T-helper 9 cell (primary cell): ENCODE measurements around the gene MZT2B.
A peak's percentile ranks its signal among the peaks of the same experiment; 100 is the strongest.
"Not testable (repeated sequence)": the region's sequence is repeated elsewhere in the genome, so short reads cannot be mapped to it uniquely, and the experiment has no call there.

Experiments used
- DNase-seq: peaks from one replicate; pipeline ENCODE4 v3.0.0-alpha.2; 2020

MZT2B gene

GRCh38 chr2:130180404-130181324, 1.4 kb upstream of the MZT2B start:
- DNase-seq, result not testable (repeated sequence)

GRCh38 chr2:130181325-130181879, 660 bp upstream of the MZT2B start, which contains the start of gene SMPD4:
Gene SMPD4 (minus strand): TSS chr2:130181602. CDS start chr2:130176592, 5,010 bp downstream.
- DNase-seq, result peak; percentile 98

DNA sequence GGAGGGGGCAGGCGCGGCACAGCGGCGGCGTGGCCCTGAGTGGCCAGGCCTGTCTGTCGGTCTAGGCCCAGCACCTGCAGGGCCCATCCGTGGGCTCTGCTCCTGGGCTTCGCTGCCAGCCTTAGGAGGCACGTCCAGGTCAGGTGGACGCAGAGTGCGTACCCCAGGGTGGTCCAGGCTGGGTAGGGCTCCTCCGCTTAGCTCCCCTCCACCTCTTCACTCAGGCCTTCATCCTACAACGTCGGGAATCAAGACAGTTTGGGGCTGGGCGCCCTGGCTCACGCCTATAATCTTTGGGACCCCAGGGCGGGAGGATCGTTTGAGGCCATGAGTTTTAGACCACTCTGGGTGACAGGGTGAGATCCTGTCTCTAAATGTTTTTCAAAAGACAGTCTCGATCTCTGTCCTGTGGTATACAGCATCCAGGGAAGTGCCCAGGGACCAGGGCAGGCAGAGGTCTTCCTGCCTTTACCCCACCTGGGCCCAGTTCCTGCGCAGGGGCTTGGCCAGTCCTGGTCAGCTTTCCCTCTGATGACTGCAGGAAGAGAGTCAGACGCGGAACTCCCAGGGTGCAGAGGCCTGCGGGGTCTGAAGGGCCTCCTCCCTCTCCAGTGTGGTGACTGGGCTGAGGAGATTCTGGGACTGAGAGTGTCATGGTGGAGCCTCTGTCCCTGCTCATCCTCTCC, 907 bp downstream of the MZT2B start:
- DNase-seq, result not testable (repeated sequence)

- no peak for DNase-seq
Measured at GRCh38 chr2:130183512-130184373, 1.7 kb downstream of the MZT2B start.

- DNase-seq, result no peak
Measured at GRCh38 chr2:130185436-130185835, 3.4 kb downstream of the MZT2B start.

GRCh38 chr2:130185896-130186295, 3.8 kb downstream of the MZT2B start:
- DNase-seq, result no peak

- DNase-seq, result no peak
Measured at GRCh38 chr2:130186391-130186790, 4.3 kb downstream of the MZT2B start.

- no peak for DNase-seq
Measured at GRCh38 chr2:130187268-130187667, 5.2 kb downstream of the MZT2B start.

DNA sequence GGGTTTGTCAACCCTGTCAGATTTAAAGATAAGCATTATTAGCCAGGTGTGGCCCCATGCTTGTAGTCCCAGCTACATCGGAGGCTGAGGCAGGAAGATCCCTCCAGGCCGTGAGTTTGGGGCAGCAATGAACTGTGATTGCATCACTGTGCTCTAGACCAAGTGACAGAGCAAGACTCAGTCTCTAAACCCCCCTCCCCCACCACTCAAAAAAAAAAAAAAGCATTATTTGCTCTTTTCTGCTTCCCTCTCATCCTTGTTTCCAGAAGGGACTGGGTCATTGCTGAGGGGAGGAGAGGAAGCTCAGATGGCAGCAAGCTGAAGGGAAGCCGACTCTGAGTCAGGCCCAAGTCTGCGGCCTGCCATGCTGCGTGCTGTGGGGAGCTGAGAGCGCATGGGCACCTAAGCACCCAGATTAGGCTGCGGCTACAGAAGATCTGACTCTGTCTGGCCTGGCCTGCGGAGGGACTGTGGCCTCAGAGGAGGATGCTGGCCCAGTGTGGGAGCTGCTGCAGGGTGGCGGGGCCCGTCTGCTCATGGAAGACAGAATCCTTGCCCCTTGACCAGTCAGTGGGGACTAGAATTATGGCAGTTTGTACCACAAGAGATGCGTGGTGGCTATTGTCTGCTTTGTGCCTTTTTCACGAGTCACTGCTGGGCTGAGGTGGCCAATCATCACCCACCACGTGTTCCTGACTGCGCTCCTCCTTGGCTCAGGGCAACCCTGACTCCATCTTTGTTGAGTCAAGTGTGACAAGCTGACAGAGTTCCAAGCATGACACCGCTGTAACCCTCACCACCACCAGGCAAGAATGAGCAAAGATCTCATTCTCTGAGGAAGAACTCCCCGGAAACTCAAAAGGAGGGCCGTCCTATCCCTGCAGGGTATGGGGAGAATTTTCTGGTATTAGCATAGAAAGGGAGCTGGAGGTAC, 6.1 kb downstream of the MZT2B start:
- DNase-seq, result not testable (repeated sequence)

DNA sequence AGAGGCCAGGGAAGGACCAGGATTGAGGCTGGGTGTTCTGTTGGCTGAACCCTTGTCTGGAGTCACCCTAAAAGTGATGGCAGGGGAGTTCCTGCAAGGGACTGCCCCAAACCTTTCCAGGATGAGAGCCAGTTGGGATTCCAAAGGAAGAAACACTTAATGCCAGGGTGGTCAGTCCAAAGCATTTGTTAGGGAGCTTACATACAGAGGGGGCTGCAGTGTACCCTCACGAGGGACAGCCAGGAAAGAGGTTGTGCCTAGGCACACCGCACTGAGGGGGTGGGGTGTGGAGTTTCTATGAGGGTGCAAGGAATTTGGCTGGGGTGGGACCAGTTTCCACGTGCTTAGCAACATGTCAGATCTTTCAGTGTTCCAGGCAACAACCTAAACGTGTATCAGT, 6.9 kb downstream of the MZT2B start:
- not testable (repeated sequence) for DNase-seq

DNA sequence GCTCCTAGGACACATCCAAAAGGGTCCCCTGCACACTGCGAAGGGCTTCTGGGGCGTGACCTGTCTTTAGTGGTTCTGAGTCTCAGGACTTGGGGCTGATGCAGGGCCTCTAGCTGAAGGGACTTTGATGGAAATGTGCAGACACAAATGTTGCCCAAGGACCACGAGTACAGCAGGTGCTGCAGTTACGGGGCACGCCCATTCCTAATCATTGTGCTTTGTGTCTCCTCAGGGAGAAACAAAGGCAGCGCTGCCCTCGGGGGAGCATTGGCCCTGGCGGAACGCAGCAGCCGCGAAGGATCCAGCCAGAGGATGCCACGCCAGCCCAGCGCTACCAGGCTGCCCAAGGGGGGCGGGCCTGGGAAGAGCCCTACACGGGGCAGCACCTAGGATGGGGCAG, 8.2 kb downstream of the MZT2B start:
- no peak for DNase-seq

GRCh38 chr2:130191319-130191718, 9.3 kb downstream of the MZT2B start:
- not testable (repeated sequence) for DNase-seq

DNA sequence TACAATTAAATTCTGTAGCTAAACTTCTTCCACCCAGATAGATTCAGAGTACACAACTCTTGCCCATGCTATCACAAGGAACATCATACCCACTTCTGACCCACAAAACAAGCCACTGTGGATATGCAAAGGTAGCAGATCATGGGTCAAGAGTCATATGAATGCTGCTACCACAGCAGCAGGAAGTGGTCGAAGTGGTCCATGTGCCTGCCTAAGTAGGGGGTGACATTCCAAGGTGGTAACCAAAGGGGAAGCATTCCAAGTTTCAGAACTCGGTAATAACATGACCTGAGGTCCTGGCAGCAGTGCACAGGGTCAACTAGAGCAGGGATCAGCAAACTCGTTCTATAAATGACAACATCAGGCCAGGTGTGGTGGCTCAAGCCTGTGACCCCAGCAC, 10.4 kb downstream of the MZT2B start:
- DNase-seq, result not testable (repeated sequence)

- not testable (repeated sequence) for DNase-seq
Measured at GRCh38 chr2:130193824-130194223, 11.8 kb downstream of the MZT2B start.

DNA sequence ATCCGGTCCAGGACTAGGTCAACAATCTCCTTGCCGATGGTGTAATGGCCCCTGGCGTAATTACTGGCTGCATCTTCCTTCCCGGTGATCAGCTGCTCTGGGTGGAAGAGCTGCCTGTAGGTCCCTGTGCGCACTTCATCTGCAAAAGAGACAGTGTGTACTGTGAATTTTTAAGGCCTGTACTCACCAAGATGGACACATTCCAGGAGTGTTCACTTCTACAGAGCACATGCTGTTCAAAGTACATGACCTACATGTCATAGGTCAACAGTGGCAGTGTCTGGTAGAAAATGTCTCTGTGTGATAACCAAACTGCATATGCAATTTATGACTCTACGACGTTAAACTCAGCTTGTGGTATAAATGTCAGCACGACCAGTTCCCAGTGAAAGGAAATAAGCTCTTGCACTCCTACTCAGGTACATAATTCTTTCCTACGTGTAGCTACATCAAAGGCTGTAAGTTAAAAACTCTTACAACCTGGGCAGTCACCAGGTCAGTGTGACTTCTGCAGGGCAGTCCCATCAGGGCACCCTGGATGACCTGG, 13.1 kb downstream of the MZT2B start:
- not testable (repeated sequence) for DNase-seq

GRCh38 chr2:130196052-130196451, 14.0 kb downstream of the MZT2B start:
- not testable (repeated sequence) for DNase-seq

DNA sequence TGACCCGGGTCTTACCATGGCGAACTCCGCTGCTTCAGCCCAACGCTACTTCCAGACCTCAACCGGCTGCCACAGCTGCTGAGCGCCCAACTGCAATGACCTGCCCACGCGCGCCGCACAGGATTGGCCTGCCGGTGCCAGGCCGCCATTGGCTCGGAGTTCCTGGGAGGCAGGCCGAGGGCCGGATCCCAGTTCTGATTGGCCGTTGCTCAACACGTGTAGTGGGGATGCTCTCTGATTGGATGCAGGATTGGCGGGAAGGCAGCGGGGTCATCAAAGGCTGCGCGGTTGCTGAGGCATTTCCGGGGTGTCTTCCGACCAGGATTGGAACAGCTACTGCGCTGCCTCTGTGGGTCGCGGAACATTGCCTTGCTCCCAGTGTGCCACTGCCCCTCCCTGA, 16.3 kb downstream of the MZT2B start, which contains the start of gene TUBA3E:
Gene TUBA3E, minus strand, starts transcription at position 97 of the 400 bp plus-strand sequence. Its CDS starts 79 bp downstream, at position 18.
- no peak for DNase-seq

- not testable (repeated sequence) for DNase-seq
Measured at GRCh38 chr2:130202518-130202917, 20.5 kb downstream of the MZT2B start.

DNA sequence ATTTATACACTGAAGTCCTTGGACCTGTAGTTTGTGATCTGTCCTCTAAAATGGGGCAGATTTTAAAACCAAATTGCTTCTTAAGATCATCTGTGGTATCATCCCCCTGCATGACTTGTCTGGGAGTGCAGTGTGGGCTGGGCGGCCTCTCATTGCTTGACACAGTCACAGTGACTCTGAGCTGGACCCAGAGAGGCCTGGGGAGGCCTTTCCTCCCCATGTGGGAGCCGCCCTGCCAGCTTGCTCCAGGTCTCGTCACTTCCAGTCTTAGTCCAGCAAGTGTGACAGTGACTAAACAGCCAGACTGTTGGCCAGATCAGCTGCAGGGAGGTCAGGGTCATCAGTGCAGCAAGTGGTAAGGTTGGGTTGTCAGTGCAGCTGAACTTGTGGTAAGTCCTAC, 21.1 kb downstream of the MZT2B start:
- DNase-seq, result not testable (repeated sequence)

DNA sequence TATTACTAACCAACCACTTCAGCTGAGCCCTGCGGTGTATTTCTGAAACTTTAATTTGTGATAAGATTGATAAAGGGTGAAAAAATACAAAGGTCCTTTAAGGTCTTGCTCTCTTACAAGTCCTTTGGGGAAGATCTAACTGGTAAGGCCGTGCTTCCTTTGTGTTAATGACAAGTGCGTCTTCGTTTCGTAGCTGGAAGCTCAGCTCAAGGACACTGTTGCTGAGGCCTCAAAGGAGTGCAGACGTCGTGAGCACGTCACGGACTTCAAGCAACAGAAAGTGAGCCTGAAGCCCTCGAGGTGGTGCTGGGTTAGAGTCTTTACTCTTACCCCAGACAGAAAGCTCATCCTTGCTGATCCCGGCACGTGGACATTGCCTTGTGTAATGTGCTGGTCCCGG, 25.0 kb downstream of the MZT2B start:
- DNase-seq, result not testable (repeated sequence)

- not testable (repeated sequence) for DNase-seq
Measured at GRCh38 chr2:130219147-130219546, 37.1 kb downstream of the MZT2B start.
